Uterus (tissue), 4 donors: ENCODE measurements around the gene PAK2. TPM values are rescaled to one million over a fixed set of nuclear protein-coding genes. Genes with fewer than 3 reads are reported as not detected.
"Not testable (repeated sequence)": the region's sequence is repeated elsewhere in the genome, so short reads cannot be mapped to it uniquely, and the experiment has no call there.

Experiments
- DNase-seq, 2 donors: peaks; one replicate each; pipeline ENCODE4 v3.0.0-alpha.2; 2019 to 2020
- H3K27ac ChIP-seq, 2 donors: fragments of 200-600 bp; sonication (generic); 1 replicate in 1 of 2; 2 replicates in 1 of 2; pipeline ENCODE4 v1.5.1; 2016 to 2018
- H3K27me3 ChIP-seq, 2 donors: fragments of 200-600 bp; sonication (generic); one replicate each; pipeline ENCODE4 v1.5.1; 2018 to 2019; ENCODE audit warnings: control low read depth in 1 of 2
- H3K36me3 ChIP-seq, 2 donors: fragments of 200-600 bp; sonication (generic); one replicate each; pipeline ENCODE4 v1.5.1; 2019; ENCODE audit warnings: control low read depth in 1 of 2
- H3K4me1 ChIP-seq, 2 donors: fragments of 200-600 bp; sonication (generic); one replicate each; pipeline ENCODE4 v1.5.1; 2018 to 2019; ENCODE audit warnings: control low read depth in 1 of 2
- H3K4me3 ChIP-seq, 2 donors: fragments of 200-600 bp; sonication (generic); 1 replicate in 1 of 2; 2 replicates in 1 of 2; pipeline ENCODE4 v1.5.1; 2018 to 2019; ENCODE audit warnings: mild to moderate bottlenecking in 1 of 2
- H3K9me3 ChIP-seq, 2 donors: fragments of 200-600 bp; sonication (generic); one replicate each; pipeline ENCODE4 v1.5.1; 2019; ENCODE audit warnings: control low read depth in 1 of 2
- POLR2A ChIP-seq, 2 donors: fragments of 450-650 bp; IDR thresholded peaks; one replicate each; pipeline ENCODE4 v1.6.1; 2016; ENCODE audit warnings: antibody characterized with exemption in 2 of 2, mild to moderate bottlenecking in 1 of 2, moderate library complexity in 1 of 2
- intact Hi-C: fragments of 100-400 bp; cut with DNase I; formaldehyde crosslinking; loops from one replicate; pipeline ENCODE4 v1.15.1; 2023; ENCODE audit warnings: low total_unique reads
- small RNA-seq: library from RNA; depleted of rRNA; stranded (forward); fragments of <200 nt; gene quantifications from one replicate; pipeline ENCODE3, GENCODE V24; 2016
- total RNA-seq, 4 donors: library from RNA; depleted of rRNA in 3 of 4; stranded (reverse); fragments of >200 nt in 3 of 4; gene quantifications; one replicate each; pipeline versions ENCODE4 v1.1.0 to v1.2.4, GENCODE V29; 2014 to 2023
- TF ChIP-seq, protein P1 (sequence below), 4 experiments: fragments of 200-600 bp in 2 of 4; fragments of 450-650 bp in 2 of 4; sonication (generic) in 2 of 4; IDR thresholded peaks; one replicate each; pipeline ENCODE4 v1.5.1; 2016 to 2019; ENCODE audit warnings: antibody characterized with exemption in 4 of 4, mild to moderate bottlenecking in 2 of 4, moderate library complexity in 1 of 4
- donor health status: DM: yes; HTN: yes; CAD: no.

PAK2 gene
- total RNA-seq, 4 donors from 2014 or later, result 22.1 to 65.8 (median 49.5) TPM

DNA sequence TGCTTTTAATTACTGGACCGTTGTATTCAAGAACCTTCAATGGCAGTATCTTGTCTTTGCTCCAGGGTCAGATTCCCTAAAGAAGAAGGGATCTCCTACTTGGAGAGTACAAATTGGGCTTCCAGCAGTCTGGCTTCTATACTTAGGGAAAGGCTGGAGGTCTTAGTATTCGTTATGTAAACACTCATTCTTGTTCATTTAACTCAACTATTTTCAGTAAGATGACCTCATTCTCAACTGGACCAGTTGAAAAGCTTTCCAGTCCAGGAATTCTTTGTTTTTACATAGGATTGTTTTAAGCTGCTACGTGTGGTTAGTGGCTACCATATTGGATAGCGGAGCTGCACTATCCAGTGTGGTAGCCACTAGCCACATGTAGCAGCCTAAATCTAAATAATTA is 132.7 kb downstream of the PAK2 start:
- intact Hi-C loops, result no loop called here

DNA sequence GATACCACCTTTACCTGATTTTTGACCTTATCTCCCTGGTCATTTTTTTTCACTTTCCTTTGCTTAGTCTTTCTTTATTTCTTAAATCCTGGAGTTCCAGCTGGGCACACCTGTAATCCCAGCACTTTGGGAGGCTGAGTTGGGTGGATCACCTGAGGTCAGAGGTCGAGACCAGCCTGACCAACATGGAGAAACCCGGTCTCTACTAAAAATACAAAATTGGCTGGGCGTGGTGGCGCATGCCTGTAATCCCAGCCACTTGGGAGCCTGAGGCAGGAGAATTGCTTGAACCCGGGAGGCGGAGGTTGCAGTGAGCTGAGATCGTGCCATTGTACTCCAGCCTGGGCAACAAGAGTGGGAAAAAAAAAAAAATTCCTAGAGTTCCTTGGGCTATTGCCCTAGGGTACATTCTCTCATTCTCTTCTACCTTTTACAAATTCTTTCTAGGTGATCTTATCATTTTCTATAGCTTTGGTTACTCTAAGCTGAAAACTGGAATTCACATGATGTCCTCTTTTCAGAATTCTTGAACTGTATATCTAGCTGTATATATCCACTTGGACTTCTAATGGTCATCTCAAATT is 134.9 kb downstream of the PAK2 start:
- H3K4me1 ChIP-seq, H3K9me3 ChIP-seq, H3K4me3 ChIP-seq, H3K27ac ChIP-seq, DNase-seq, H3K36me3 ChIP-seq, intact Hi-C loops, H3K27me3 ChIP-seq: not testable (repeated sequence)

More for the DNA sequence above, 132.7 kb downstream of the PAK2 start:
- Histone ChIP-seq H3K4me3 (no peak overlapping the region), H3K27me3 (no peaks in the 10 kb centered on the region), H3K9me3 (no peaks in the 10 kb centered on the region), H3K36me3 (no peaks in the 10 kb centered on the region), H3K4me1 (peaks cover 0 to 6% of the 10 kb centered on the region in 2 donors), H3K27ac (no peak overlapping the region)
- no peak for DNase-seq
- no peak for TF ChIP-seq POLR2A (IDR thresholded peaks at IDR 0.05)
- TF ChIP-seq, protein P1, sequence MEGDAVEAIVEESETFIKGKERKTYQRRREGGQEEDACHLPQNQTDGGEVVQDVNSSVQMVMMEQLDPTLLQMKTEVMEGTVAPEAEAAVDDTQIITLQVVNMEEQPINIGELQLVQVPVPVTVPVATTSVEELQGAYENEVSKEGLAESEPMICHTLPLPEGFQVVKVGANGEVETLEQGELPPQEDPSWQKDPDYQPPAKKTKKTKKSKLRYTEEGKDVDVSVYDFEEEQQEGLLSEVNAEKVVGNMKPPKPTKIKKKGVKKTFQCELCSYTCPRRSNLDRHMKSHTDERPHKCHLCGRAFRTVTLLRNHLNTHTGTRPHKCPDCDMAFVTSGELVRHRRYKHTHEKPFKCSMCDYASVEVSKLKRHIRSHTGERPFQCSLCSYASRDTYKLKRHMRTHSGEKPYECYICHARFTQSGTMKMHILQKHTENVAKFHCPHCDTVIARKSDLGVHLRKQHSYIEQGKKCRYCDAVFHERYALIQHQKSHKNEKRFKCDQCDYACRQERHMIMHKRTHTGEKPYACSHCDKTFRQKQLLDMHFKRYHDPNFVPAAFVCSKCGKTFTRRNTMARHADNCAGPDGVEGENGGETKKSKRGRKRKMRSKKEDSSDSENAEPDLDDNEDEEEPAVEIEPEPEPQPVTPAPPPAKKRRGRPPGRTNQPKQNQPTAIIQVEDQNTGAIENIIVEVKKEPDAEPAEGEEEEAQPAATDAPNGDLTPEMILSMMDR (IDR thresholded peaks at IDR 0.05), result no peak

DNA sequence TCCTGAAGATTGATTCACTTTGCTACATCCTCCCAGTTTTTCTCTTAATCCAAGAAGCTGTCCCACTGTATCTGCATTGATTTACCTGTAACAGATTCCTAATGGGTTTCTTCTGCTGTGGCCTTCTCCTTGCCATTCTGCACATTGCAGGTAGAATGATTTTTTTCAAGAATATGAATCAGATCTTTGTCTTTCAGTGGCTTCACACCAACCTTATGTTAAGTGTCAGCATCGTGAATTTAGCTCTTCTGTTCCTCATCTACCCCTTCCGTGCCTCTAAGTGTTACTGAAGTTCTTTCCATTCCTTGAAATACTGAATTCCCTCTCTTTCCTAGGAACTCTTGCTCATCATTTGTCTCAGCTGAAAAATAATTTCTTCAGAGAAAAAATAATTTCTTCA is 135.6 kb downstream of the PAK2 start:
- no peaks in the 10 kb centered on the region for H3K36me3 ChIP-seq
- H3K27ac ChIP-seq, result no peak overlapping the region
- H3K9me3 ChIP-seq, result no peaks in the 10 kb centered on the region
- TF ChIP-seq POLR2A (IDR thresholded peaks at IDR 0.05), result no peak
- TF ChIP-seq, protein P1 (IDR thresholded peaks at IDR 0.05), result no peak
- no peak overlapping the region for H3K4me3 ChIP-seq
- no peaks in the 10 kb centered on the region for H3K4me1 ChIP-seq
- intact Hi-C loops, result no loop called here
- H3K27me3 ChIP-seq, result no peaks in the 10 kb centered on the region
- no peak for DNase-seq

Small RNA genes lying within 50 kb of the gene (small RNA-seq; reads per million reads assigned to genes)
- gene RNU4-89P (not detected), gene RNU6-42P (not detected), gene RNU6-646P (not detected)

Other genes with a start within 250 kb of the PAK2 start
- gene RNF168, start 236.1 kb upstream of the PAK2 start, total RNA-seq, result 10 to 100 TPM in 3 of 4 donors, 1 to 10 TPM in 1; 9.4 to 35.2 (median 18.6) TPM
- gene SMCO1, start 224.5 kb upstream of the PAK2 start, total RNA-seq, result not detected
- gene WDR53, start 171.3 kb upstream of the PAK2 start, total RNA-seq, result 10 to 100 TPM in 1 of 4 donors, 1 to 10 TPM in 2, under 1 TPM in 1; 0.26 to 10.6 (median 8.8) TPM
- 10 to 100 TPM in 1 of 4 donors, 1 to 10 TPM in 3; 5.0 to 25.2 (median 8.9) TPM for gene FBXO45, start 171.2 kb upstream of the PAK2 start, total RNA-seq
- gene NRROS, start 100.2 kb upstream of the PAK2 start, total RNA-seq, result 10 to 100 TPM in 1 of 4 donors, 1 to 10 TPM in 3; 6.5 to 36.8 (median 7.6) TPM
- gene CEP19, start 27.6 kb upstream of the PAK2 start, total RNA-seq, result 1 to 10 TPM in 2 of 4 donors, not detected in 2; 1.7 to 5.9 TPM
- gene PIGX, start 27.5 kb upstream of the PAK2 start, total RNA-seq, result 10 to 100 TPM; 10.2 to 61.5 (median 34.1) TPM
- 100 to 1,000 TPM in 1 of 4 donors, 10 to 100 TPM in 3; 31.8 to 130 (median 59.6) TPM for gene SENP5, start 128.1 kb downstream of the PAK2 start, total RNA-seq
- gene NCBP2, start 202.7 kb downstream of the PAK2 start, total RNA-seq, result 10 to 100 TPM in 3 of 4 donors, 1 to 10 TPM in 1; 4.1 to 67.2 (median 49.5) TPM
- gene PIGZ, start 229.0 kb downstream of the PAK2 start, total RNA-seq, result 10 to 100 TPM in 1 of 4 donors, 1 to 10 TPM in 2, under 1 TPM in 1; 0.29 to 21.5 (median 2.3) TPM